Thyroid gland (tissue), 4 donors: ENCODE data around the gene NEUROD6. TPM values are rescaled to one million over a fixed set of nuclear protein-coding genes. Genes with fewer than 3 reads are reported as not detected.

Experiments used
- DNase-seq, 2 donors: peaks; one replicate each; pipeline ENCODE4 v3.0.0-alpha.2; 2019
- H3K27ac ChIP-seq, 3 donors: fragments of 200-600 bp; sonication (generic); 1 replicate in 2 of 3; 2 replicates in 1 of 3; pipeline ENCODE4 v1.5.1; 2016 to 2019; ENCODE audit warnings: mild to moderate bottlenecking in 1 of 3, moderate library complexity in 1 of 3
- H3K27me3 ChIP-seq: fragments of 200-600 bp; sonication (generic); one replicate; pipeline ENCODE4 v1.5.1; 2019
- H3K36me3 ChIP-seq, 2 donors: fragments of 200-600 bp; sonication (generic); one replicate each; pipeline ENCODE4 v1.5.1; 2016 to 2019
- H3K4me1 ChIP-seq, 2 donors: fragments of 200-600 bp; sonication (generic); one replicate each; pipeline ENCODE4 v1.5.1; 2017 to 2019
- H3K4me3 ChIP-seq, 3 donors: fragments of 200-600 bp; sonication (generic); replicated peaks in 1 of 3; 1 replicate in 2 of 3; 2 replicates in 1 of 3; pipeline ENCODE4 v1.5.1; 2016; ENCODE audit warnings: mild to moderate bottlenecking in 1 of 3
- H3K9me3 ChIP-seq: fragments of 200-600 bp; sonication (generic); one replicate; pipeline ENCODE4 v1.5.1; 2017
- POLR2A ChIP-seq, 2 donors: fragments of 450-650 bp; IDR thresholded peaks; one replicate each; pipeline ENCODE4 v1.6.1; 2017; ENCODE audit warnings: antibody characterized with exemption in 2 of 2, mild to moderate bottlenecking in 2 of 2, moderate library complexity in 1 of 2
- WGBS, 2 donors: methylation state at CpG; one replicate each; pipeline ENCODE4 v1.1.5; 2017; 5-methylcytosine and 5-hydroxymethylcytosine counted together
- intact Hi-C: fragments of 100-400 bp; cut with DNase I; formaldehyde crosslinking; loops from one replicate; pipeline ENCODE4 v1.15.1; 2023
- small RNA-seq: library from RNA; depleted of rRNA; stranded (forward); fragments of <200 nt; gene quantifications from one replicate; pipeline ENCODE3, GENCODE V24; 2016
- total RNA-seq, 4 donors: library from RNA; depleted of rRNA; stranded (reverse); fragments of >200 nt; gene quantifications; one replicate each; pipeline ENCODE4 v1.2.3, GENCODE V29; 2016
- TF ChIP-seq, protein P1 (sequence below), 6 experiments: fragments of 200-600 bp in 3 of 6; fragments of 450-650 bp in 3 of 6; sonication (generic) in 3 of 6; IDR thresholded peaks; one replicate each; pipeline ENCODE4 v1.5.1; 2016 to 2019; ENCODE audit warnings: antibody characterized with exemption in 6 of 6, mild to moderate bottlenecking in 2 of 6, inconsistent platforms in 1 of 6, moderate library complexity in 1 of 6

The NEUROD6 gene
- total RNA-seq, 4 donors from 2014 or later, result not detected

DNA sequence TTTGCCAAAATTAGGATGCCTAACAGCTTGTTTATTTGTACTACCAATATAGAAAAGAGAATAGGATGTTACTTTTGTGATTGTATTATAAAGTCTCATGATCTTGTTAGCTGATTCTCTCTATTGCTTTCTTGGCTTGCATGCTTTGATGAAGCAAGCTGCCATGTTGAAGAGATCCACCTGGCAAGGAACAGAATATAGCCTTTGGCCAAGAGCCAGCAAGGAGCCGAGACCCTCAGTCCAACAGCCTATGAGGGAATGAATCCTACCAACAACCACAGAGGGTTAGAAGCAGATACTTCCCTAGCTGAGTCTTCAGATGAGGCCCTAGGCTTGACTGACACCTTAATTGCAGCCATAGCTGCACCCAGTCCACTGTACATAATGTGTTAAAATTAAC lies 41.2 kb downstream of the NEUROD6 start:
- Histone ChIP-seq H3K4me3 (no peak overlapping the region), H3K36me3 (no peaks in the 10 kb centered on the region), H3K9me3 (no peaks in the 10 kb centered on the region), H3K27me3 (no peaks in the 10 kb centered on the region), H3K27ac (no peak overlapping the region), H3K4me1 (no peaks in the 10 kb centered on the region)
- TF ChIP-seq, protein P1, sequence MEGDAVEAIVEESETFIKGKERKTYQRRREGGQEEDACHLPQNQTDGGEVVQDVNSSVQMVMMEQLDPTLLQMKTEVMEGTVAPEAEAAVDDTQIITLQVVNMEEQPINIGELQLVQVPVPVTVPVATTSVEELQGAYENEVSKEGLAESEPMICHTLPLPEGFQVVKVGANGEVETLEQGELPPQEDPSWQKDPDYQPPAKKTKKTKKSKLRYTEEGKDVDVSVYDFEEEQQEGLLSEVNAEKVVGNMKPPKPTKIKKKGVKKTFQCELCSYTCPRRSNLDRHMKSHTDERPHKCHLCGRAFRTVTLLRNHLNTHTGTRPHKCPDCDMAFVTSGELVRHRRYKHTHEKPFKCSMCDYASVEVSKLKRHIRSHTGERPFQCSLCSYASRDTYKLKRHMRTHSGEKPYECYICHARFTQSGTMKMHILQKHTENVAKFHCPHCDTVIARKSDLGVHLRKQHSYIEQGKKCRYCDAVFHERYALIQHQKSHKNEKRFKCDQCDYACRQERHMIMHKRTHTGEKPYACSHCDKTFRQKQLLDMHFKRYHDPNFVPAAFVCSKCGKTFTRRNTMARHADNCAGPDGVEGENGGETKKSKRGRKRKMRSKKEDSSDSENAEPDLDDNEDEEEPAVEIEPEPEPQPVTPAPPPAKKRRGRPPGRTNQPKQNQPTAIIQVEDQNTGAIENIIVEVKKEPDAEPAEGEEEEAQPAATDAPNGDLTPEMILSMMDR (IDR thresholded peaks at IDR 0.05), result no peak
- TF ChIP-seq POLR2A (IDR thresholded peaks at IDR 0.05), result no peak
- intact Hi-C loops, result no loop called here
- WGBS, 2 donors, result 73 to 78% methylated on average over 1 of the region's 1 CpG
- no peak for DNase-seq

DNA sequence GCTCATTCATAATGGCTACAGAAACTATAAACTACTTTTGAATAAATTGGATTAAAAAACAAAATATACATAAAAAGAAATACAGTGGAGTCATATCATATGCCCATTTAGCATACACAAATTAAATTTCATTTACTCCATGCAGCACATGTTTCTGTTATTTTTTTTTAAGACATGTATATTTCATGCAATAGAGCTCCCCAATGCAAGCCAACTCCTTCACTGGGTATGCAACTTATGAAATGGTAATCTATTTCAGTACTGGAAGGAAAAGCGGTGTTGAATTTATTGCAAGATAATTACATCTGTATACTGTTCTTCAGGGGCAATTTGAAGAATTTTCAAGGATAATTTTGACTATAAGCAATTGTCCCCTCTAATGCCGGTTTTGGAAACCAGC lies 49.9 kb downstream of the NEUROD6 start:
- no peaks in the 10 kb centered on the region for H3K36me3 ChIP-seq
- no peak overlapping the region for H3K4me3 ChIP-seq
- intact Hi-C loops, result no loop called here
- no peaks in the 10 kb centered on the region for H3K27me3 ChIP-seq
- 80 to 96% methylated on average over 2 of the region's 2 CpGs for WGBS, 2 donors
- no peaks in the 10 kb centered on the region for H3K4me1 ChIP-seq
- no peaks in the 10 kb centered on the region for H3K9me3 ChIP-seq
- no peak for DNase-seq
- H3K27ac ChIP-seq, result no peak overlapping the region
- no peak for TF ChIP-seq POLR2A (IDR thresholded peaks at IDR 0.05)
- TF ChIP-seq, protein P1 (IDR thresholded peaks at IDR 0.05), result no peak

Small RNA genes within 50 kb of the gene (small RNA-seq; reads per million reads assigned to genes)
- not detected for gene AC006380.1

Other genes with a start within 250 kb of the NEUROD6 start
- gene ITPRID1, start 173.4 kb upstream of the NEUROD6 start, total RNA-seq, result not detected